Measurements from ENCODE around the gene ING4.
A peak's percentile ranks its signal among the peaks of the same experiment; 100 is the strongest.

The ING4 gene

GRCh38 chr12:6608592-6609281, 54.2 kb downstream of the ING4 start:
- H3K27me3 ChIP-seq (ENCODE audit: control insufficient read depth, insufficient read depth, low read length): no peaks in the 10 kb centered on the region
- peaks cover 27% of the 10 kb centered on the region for H3K79me2 ChIP-seq
- no peaks in the 10 kb centered on the region for H3K9me3 ChIP-seq (ENCODE audit: control insufficient read depth, low read length)
- H3K9ac ChIP-seq: no peak overlapping the region
- H3K36me3 ChIP-seq (ENCODE audit: control insufficient read depth, insufficient read depth, low read length): no peaks in the 10 kb centered on the region
- TF ChIP-seq CTCF (IDR thresholded peaks at IDR 0.05): no peak
- H3K27ac ChIP-seq: peak overlapping the region; percentile 98
- H3K4me2 ChIP-seq (ENCODE audit: low read length): no peak overlapping the region
- peaks cover 50% of the 10 kb centered on the region for H3K4me1 ChIP-seq
- H2AFZ ChIP-seq: peak overlapping the region; percentile 30
- H3K4me3 ChIP-seq (ENCODE audit: low read depth, low read length): no peak overlapping the region

- Histone ChIP-seq H3K4me3 (ENCODE audit: low read depth, low read length) (no peak overlapping the region), H3K4me2 (ENCODE audit: low read length) (peak overlapping the region; percentile 23), H3K9ac (no peak overlapping the region), H3K36me3 (ENCODE audit: control insufficient read depth, insufficient read depth, low read length) (no peaks in the 10 kb centered on the region), H3K27ac (peak overlapping the region; percentile 98), H3K27me3 (ENCODE audit: control insufficient read depth, insufficient read depth, low read length) (no peaks in the 10 kb centered on the region), H2AFZ (peak overlapping the region; percentile 57), H3K9me3 (ENCODE audit: control insufficient read depth, low read length) (no peaks in the 10 kb centered on the region), H3K79me2 (peaks cover 33% of the 10 kb centered on the region), H3K4me1 (peaks cover 52% of the 10 kb centered on the region)
- no peak for TF ChIP-seq CTCF (IDR thresholded peaks at IDR 0.05)
Measured at GRCh38 chr12:6607751-6608591, 54.9 kb downstream of the ING4 start.

- Histone ChIP-seq H3K36me3 (ENCODE audit: control insufficient read depth, insufficient read depth, low read length) (no peaks in the 10 kb centered on the region), H3K27me3 (ENCODE audit: control insufficient read depth, insufficient read depth, low read length) (no peaks in the 10 kb centered on the region), H3K4me2 (ENCODE audit: low read length) (peak overlapping the region; percentile 98), H3K79me2 (peaks cover 45% of the 10 kb centered on the region), H2AFZ (peak overlapping the region; percentile 70), H3K27ac (peak overlapping the region; percentile 98), H3K9me3 (ENCODE audit: control insufficient read depth, low read length) (no peaks in the 10 kb centered on the region), H3K4me1 (peaks cover 42% of the 10 kb centered on the region), H3K4me3 (ENCODE audit: low read depth, low read length) (peak overlapping the region; percentile 80), H3K9ac (peak overlapping the region; percentile 98)
- TF ChIP-seq CTCF (IDR thresholded peaks at IDR 0.05): no peak
Measured at GRCh38 chr12:6606331-6607131, 56.4 kb downstream of the ING4 start.

- Histone ChIP-seq H2AFZ (no peak overlapping the region), H3K9me3 (ENCODE audit: control insufficient read depth, low read length) (no peaks in the 10 kb centered on the region), H3K9ac (peak overlapping the region; percentile 98), H3K36me3 (ENCODE audit: control insufficient read depth, insufficient read depth, low read length) (no peaks in the 10 kb centered on the region), H3K4me2 (ENCODE audit: low read length) (peak overlapping the region; percentile 98), H3K4me3 (ENCODE audit: low read depth, low read length) (peak overlapping the region; percentile 80), H3K79me2 (peaks cover 52% of the 10 kb centered on the region), H3K27ac (peak overlapping the region; percentile 98), H3K4me1 (peaks cover 34% of the 10 kb centered on the region), H3K27me3 (ENCODE audit: control insufficient read depth, insufficient read depth, low read length) (no peaks in the 10 kb centered on the region)
- TF ChIP-seq CTCF (IDR thresholded peaks at IDR 0.05): no peak
Measured at GRCh38 chr12:6605421-6606330, 57.2 kb downstream of the ING4 start.

All from parathyroid adenoma (tissue), 2 donors.